Measurements from ENCODE around the gene OCIAD1. TPM values are rescaled to one million over a fixed set of nuclear protein-coding genes. Genes with fewer than 3 reads are reported as not detected.

Gene OCIAD1
- total and polyA plus RNA-seq, 2 of the 13 experiments (the other 11 are each of a cell fraction or from before 2014, with no cell fraction given): 67.3 to 74.9 TPM

DNA sequence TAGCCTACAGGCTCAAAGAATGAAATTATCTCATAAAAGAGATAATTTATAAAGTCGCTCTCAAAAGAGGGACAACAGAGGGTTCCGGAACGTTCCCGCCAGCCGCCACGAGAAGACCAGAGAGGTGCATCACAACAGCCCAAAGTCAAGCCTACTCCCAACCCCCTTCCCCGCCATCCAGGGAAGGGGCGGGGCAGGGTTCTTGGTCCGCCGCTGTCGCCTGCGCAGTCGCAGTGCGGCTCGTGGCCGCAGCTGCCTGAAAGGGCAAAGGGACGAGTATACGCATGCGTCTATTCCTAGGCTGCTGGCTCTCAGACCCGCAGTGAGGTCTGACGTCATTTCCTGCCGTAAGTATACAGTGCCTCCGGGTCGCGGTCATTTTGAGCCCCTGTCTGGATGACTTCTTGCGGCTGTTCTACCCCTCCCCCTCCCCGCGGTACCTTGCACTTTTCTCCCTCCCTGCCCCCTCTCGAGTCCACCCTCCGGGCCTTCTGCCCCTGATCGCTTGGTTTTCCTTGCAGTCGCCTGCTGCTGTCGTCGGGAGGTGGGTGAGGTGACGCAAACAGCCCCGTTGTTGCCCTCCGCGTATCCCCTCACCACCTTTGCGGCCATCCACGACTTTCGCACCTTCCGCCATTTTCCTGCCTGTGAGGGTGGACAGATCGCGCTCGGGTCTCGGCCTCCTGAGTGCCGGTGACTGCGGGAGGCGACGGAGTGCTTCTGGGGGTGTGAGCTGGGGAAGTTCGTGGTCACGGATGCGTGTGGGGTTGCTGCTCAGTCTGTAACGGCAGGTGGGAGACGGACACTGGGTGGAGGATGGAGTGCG lies at the start of gene OCIAD1 (continued):
- TF ChIP-seq ZNF614 (CRISPR knock-in tag; IDR thresholded peaks at IDR 0.05; ENCODE audit: borderline replicate concordance): no peak
- TF ChIP-seq ZNF879 (CRISPR knock-in tag; IDR thresholded peaks at IDR 0.05): no peak
- TF ChIP-seq CENPT (CRISPR knock-in tag; IDR thresholded peaks at IDR 0.05; ENCODE audit: low read depth): no peak
- TF ChIP-seq ZNF761 (CRISPR knock-in tag; conservative IDR thresholded peaks at IDR 0.05): no peak
- TF ChIP-seq, protein P1, sequence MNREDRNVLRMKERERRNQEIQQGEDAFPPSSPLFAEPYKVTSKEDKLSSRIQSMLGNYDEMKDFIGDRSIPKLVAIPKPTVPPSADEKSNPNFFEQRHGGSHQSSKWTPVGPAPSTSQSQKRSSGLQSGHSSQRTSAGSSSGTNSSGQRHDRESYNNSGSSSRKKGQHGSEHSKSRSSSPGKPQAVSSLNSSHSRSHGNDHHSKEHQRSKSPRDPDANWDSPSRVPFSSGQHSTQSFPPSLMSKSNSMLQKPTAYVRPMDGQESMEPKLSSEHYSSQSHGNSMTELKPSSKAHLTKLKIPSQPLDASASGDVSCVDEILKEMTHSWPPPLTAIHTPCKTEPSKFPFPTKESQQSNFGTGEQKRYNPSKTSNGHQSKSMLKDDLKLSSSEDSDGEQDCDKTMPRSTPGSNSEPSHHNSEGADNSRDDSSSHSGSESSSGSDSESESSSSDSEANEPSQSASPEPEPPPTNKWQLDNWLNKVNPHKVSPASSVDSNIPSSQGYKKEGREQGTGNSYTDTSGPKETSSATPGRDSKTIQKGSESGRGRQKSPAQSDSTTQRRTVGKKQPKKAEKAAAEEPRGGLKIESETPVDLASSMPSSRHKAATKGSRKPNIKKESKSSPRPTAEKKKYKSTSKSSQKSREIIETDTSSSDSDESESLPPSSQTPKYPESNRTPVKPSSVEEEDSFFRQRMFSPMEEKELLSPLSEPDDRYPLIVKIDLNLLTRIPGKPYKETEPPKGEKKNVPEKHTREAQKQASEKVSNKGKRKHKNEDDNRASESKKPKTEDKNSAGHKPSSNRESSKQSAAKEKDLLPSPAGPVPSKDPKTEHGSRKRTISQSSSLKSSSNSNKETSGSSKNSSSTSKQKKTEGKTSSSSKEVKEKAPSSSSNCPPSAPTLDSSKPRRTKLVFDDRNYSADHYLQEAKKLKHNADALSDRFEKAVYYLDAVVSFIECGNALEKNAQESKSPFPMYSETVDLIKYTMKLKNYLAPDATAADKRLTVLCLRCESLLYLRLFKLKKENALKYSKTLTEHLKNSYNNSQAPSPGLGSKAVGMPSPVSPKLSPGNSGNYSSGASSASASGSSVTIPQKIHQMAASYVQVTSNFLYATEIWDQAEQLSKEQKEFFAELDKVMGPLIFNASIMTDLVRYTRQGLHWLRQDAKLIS (CRISPR knock-in tag; IDR thresholded peaks at IDR 0.05): no peak
- no peak for TF ChIP-seq PLSCR1 (CRISPR knock-in tag; IDR thresholded peaks at IDR 0.05; ENCODE audit: borderline replicate concordance)
- TF ChIP-seq ZNF512B (CRISPR knock-in tag; IDR thresholded peaks at IDR 0.05; ENCODE audit: borderline replicate concordance): peak; percentile 44; the same call in 1 of the 2 replicates
- no peak for TF ChIP-seq DR1 (CRISPR knock-in tag; IDR thresholded peaks at IDR 0.05)
- TF ChIP-seq ZZZ3 (CRISPR knock-in tag; IDR thresholded peaks at IDR 0.05; ENCODE audit: borderline replicate concordance): no peak
- TF ChIP-seq, protein P2, sequence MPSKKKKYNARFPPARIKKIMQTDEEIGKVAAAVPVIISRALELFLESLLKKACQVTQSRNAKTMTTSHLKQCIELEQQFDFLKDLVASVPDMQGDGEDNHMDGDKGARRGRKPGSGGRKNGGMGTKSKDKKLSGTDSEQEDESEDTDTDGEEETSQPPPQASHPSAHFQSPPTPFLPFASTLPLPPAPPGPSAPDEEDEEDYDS (CRISPR knock-in tag; IDR thresholded peaks at IDR 0.05): peak; percentile 62
- TF ChIP-seq ZNF18 (CRISPR knock-in tag; IDR thresholded peaks at IDR 0.05; ENCODE audit: insufficient replicate concordance): no peak
- TF ChIP-seq HNF1A (IDR thresholded peaks at IDR 0.05; ENCODE audit: low read depth): no peak
- TF ChIP-seq HNF1A (CRISPR knock-in tag; IDR thresholded peaks at IDR 0.05; ENCODE audit: borderline replicate concordance): peak; percentile 38; the same call in 1 of the 2 replicates
